Kidney (tissue), 14 donors: ENCODE results near the gene MOSPD2. TPM values are rescaled to one million over a fixed set of nuclear protein-coding genes. Genes with fewer than 3 reads are reported as not detected.

ENCODE experiments used
- DNase-seq, 5 donors: peaks; one replicate each; pipeline ENCODE4 v3.0.0-alpha.2; 2013 to 2020
- FAIRE-seq: peaks from 2 replicates; lab custom pipeline; 2012; peaks lifted over from hg19 to GRCh38; lab: Jason Lieb, UNC
- H3K27ac ChIP-seq, 2 donors: one replicate each; pipeline ENCODE4 v1.7.0; 2013; ENCODE audit warnings: low read depth in 2 of 2, low read length in 2 of 2, inconsistent platforms in 1 of 2
- H3K27me3 ChIP-seq: one replicate; pipeline ENCODE4 v1.7.1; 2013; ENCODE audit warnings: low read length, inconsistent platforms; ENCODE audit not compliant: control insufficient read depth, insufficient read depth
- H3K36me3 ChIP-seq, 3 donors: one replicate each; pipeline versions ENCODE4 v1.7.0 to v1.7.1; 2013; ENCODE audit warnings: low read length in 3 of 3, control low read depth in 1 of 3, inconsistent platforms in 1 of 3; ENCODE audit not compliant: insufficient read depth in 3 of 3, control insufficient read depth in 2 of 3
- H3K4me1 ChIP-seq, 3 donors: one replicate each; pipeline versions ENCODE4 v1.7.0 to v1.7.1; 2013; ENCODE audit warnings: low read length in 3 of 3, inconsistent platforms in 1 of 3, low read depth in 1 of 3; ENCODE audit not compliant: control insufficient read depth in 2 of 3, insufficient read depth in 2 of 3
- H3K4me3 ChIP-seq, 3 donors: one replicate each; pipeline versions ENCODE4 v1.7.0 to v1.8.1; 2013; ENCODE audit warnings: low read length in 3 of 3, control low read depth in 1 of 3, inconsistent platforms in 1 of 3
- H3K9ac ChIP-seq, 3 donors: one replicate each; pipeline versions ENCODE4 v1.7.0 to v1.7.1; 2013; ENCODE audit warnings: low read length in 3 of 3, control low read depth in 1 of 3, inconsistent platforms in 1 of 3
- H3K9me3 ChIP-seq, 3 donors: one replicate each; pipeline versions ENCODE4 v1.7.0 to v1.7.1; 2013; ENCODE audit warnings: low read length in 3 of 3, control low read depth in 1 of 3, inconsistent platforms in 1 of 3; ENCODE audit not compliant: control insufficient read depth in 2 of 3, insufficient read depth in 1 of 3
- CTCF ChIP-seq: IDR thresholded peaks from 3 replicates; pipeline ENCODE4 v1.5.1; 2012; ENCODE audit warnings: mild to moderate bottlenecking, moderate library complexity, borderline replicate concordance; ENCODE audit not compliant: insufficient read depth; ENCODE audit errors: extremely low read depth
- intact Hi-C: fragments of 100-400 bp; cut with DNase I; formaldehyde crosslinking; loops from one replicate; pipeline ENCODE4 v1.11.1; 2022
- polyA plus RNA-seq: library from polyadenylated mRNA; stranded (reverse); fragments of 350-450 nt; fragmentation: Illumina TruSeq; extraction: RNeasy Lipid Tissue Mini Kit (QIAGEN cat#74804); gene quantifications from one replicate; pipeline ENCODE4 v1.2.3, GENCODE V29; 2014; ENCODE audit warnings: low read depth, low replicate concordance; ENCODE audit not compliant: insufficient read depth
- total RNA-seq: library from RNA; stranded (reverse); fragmentation: NEBNext Ultra II Directional; extraction: Animal tissue kit (Norgen Biotek cat#: 25700); gene quantifications from one replicate; pipeline ENCODE4 v1.2.1, GENCODE V29; 2021
- donor health status: control.
- donor health status: control.
- donor health status: control.
- donor health status: control.
- donor health status: control.
- donor health status: DM: yes; HTN: yes; CAD: no.
- donor health status: Normal renal cell carcinoma (clear cell type).

MOSPD2 gene
- total and polyA plus RNA-seq, 2 donors from 2014 or later = 4.0 to 14.4 TPM

DNA sequence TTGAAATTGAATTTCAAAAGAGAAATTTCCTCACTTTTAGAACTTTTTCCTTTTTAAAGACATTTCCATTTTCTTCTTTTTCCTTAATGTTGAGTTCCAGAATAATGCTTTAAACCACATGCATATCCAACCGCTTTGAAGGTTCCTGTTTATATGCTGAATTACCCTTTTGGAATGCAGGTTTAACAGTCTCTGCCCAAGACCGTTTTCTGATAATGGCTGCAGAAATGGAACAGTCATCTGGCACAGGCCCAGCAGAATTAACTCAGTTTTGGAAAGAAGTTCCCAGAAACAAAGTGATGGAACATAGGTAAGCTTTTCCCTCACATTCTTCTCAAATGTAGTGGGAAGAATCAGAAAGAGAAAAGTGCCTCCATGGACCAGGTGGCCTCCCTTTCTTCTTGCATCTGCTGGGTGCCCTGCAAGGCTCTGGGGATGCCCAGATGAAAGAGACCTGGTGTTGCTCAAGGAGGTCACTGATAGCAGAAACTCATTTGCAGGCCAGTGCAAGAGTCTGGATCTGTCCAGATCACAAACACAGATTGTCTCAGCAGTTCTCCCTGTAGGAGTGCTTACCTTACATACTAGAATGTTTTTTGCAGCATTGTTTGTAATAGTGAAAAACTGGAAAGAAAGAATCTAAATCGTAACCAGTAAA lies 42.9 kb downstream of the MOSPD2 start:
- no peak for FAIRE-seq
- DNase-seq = peak in 1 of 5 donors; percentile 2
- no peak for TF ChIP-seq CTCF
- no peaks in the 10 kb centered on the region for H3K9me3 ChIP-seq
- no peak overlapping the region for H3K4me3 ChIP-seq
- H3K36me3 ChIP-seq = no peaks in the 10 kb centered on the region
- H3K27me3 ChIP-seq = peaks cover 3% of the 10 kb centered on the region
- intact Hi-C loops = no loop called here
- H3K4me1 ChIP-seq = no peaks in the 10 kb centered on the region
- H3K9ac ChIP-seq = no peak overlapping the region
- H3K27ac ChIP-seq = no peak overlapping the region

GRCh38 chrX:14919407-14919806 lies 46.2 kb downstream of the MOSPD2 start:
- no peak overlapping the region for H3K27ac ChIP-seq
- intact Hi-C loops = no loop called here
- no peaks in the 10 kb centered on the region for H3K9me3 ChIP-seq
- H3K4me3 ChIP-seq = no peak overlapping the region
- no peak for FAIRE-seq
- H3K36me3 ChIP-seq = no peaks in the 10 kb centered on the region
- H3K9ac ChIP-seq = no peak overlapping the region
- peaks cover 3% of the 10 kb centered on the region for H3K27me3 ChIP-seq
- no peak for DNase-seq
- TF ChIP-seq CTCF = no peak
- no peaks in the 10 kb centered on the region for H3K4me1 ChIP-seq

GRCh38 chrX:14920196-14920595 lies 47.0 kb downstream of the MOSPD2 start:
- no peak for TF ChIP-seq CTCF
- Histone ChIP-seq H3K27ac (no peak overlapping the region), H3K9ac (no peak overlapping the region), H3K9me3 (no peaks in the 10 kb centered on the region), H3K4me3 (no peak overlapping the region), H3K27me3 (peaks cover 3% of the 10 kb centered on the region), H3K36me3 (no peaks in the 10 kb centered on the region), H3K4me1 (no peaks in the 10 kb centered on the region)
- intact Hi-C loops = no loop called here
- DNase-seq (no peak), FAIRE-seq (no peak)

GRCh38 chrX:14922437-14922836 lies 49.2 kb downstream of the MOSPD2 start:
- DNase-seq = no peak
- TF ChIP-seq CTCF = no peak
- H3K4me3 ChIP-seq = no peak overlapping the region
- no peaks in the 10 kb centered on the region for H3K4me1 ChIP-seq
- H3K27me3 ChIP-seq = no peaks in the 10 kb centered on the region
- no peak for FAIRE-seq
- no peaks in the 10 kb centered on the region for H3K9me3 ChIP-seq
- intact Hi-C loops = no loop called here
- no peaks in the 10 kb centered on the region for H3K36me3 ChIP-seq
- no peak overlapping the region for H3K27ac ChIP-seq
- no peak overlapping the region for H3K9ac ChIP-seq
